AG04450 (cell line): ENCODE measurements around the gene YPEL2. TPM values are rescaled to one million over a fixed set of nuclear protein-coding genes. Genes with fewer than 3 reads are reported as not detected.

ENCODE experiments used
- CTCF ChIA-PET: fragments of 300-600, 350-600 bp; formaldehyde crosslinking; extraction: SDS; loops from one replicate; lab custom pipeline; 2022; ENCODE audit warnings: antibody characterized with exemption, inconsistent platforms; lab: Charles Lee
- POLR2A ChIA-PET: fragments of 350-600 bp; formaldehyde crosslinking; extraction: SDS; loops from one replicate; lab custom pipeline; 2021; ENCODE audit warnings: antibody characterized with exemption, inconsistent platforms; lab: Yijun Ruan, JAX
- DNase-seq: peaks from one replicate; pipeline ENCODE4 v3.0.0-alpha.2; 2011; ENCODE audit warnings: low read depth, low spot score
- H3K27ac ChIP-seq: one replicate; pipeline ENCODE4 v1.5.1; 2012; ENCODE audit warnings: low read depth, low read length, control low read depth
- H3K27me3 ChIP-seq: one replicate; pipeline ENCODE4 v1.6.0; 2012; ENCODE audit warnings: low read length; ENCODE audit not compliant: control insufficient read depth, insufficient read depth
- H3K4me3 ChIP-seq: 2 replicates; pipeline ENCODE4 v1.5.1; 2011; ENCODE audit warnings: mild to moderate bottlenecking, low read depth, low read length, control low read depth
- H3K9me3 ChIP-seq: 2 replicates; pipeline ENCODE4 v1.5.1; 2012; ENCODE audit warnings: low read length; ENCODE audit not compliant: control insufficient read depth, insufficient read depth
- CTCF ChIP-seq: IDR thresholded peaks from 2 replicates; pipeline ENCODE4 v1.5.1; 2011; ENCODE audit warnings: low read depth, low read length, control low read depth, inconsistent platforms
- polyA plus RNA-seq: library from polyadenylated mRNA; depleted of rRNA; stranded (reverse); fragments of >200 nt; gene quantifications from 2 replicates; pipeline ENCODE4 v1.2.3, GENCODE V29; 2011

YPEL2 gene
- polyA plus RNA-seq, 1 experiment = 7.7 TPM

GRCh38 chr17:59330053-59330942 is 1.2 kb upstream of the YPEL2 start:
- ChIA-PET POLR2A (interaction anchor here (0.5 to 1.2 kb wide), 3 partner anchors 97 to 518 kb away, joined by 4 to 9 read pairs (median 4); no protein-coding TSS in a partner anchor), CTCF (interaction anchor here (0.7 to 3.6 kb wide), 36 partner anchors 8 to 699 kb away, joined by 3 to 117 read pairs (median 5); no protein-coding TSS in a partner anchor)
- Histone ChIP-seq H3K4me3 (no peak overlapping the region), H3K27me3 (peaks cover 19% of the 10 kb centered on the region), H3K27ac (no peak overlapping the region), H3K9me3 (no peaks in the 10 kb centered on the region; the same call in 1 of the 2 replicates)
- no peak for TF ChIP-seq CTCF
- DNase-seq = no peak

GRCh38 chr17:59331929-59332748 is 684 bp downstream of the YPEL2 start:
- Histone ChIP-seq H3K9me3 (no peaks in the 10 kb centered on the region; the same call in 1 of the 2 replicates), H3K27me3 (peaks cover 24% of the 10 kb centered on the region), H3K27ac (no peak overlapping the region), H3K4me3 (peak overlapping the region; percentile 78)
- TF ChIP-seq CTCF = no peak
- no peak for DNase-seq
- POLR2A ChIA-PET = interaction anchor here (1.0 kb wide), 1 partner anchor 107 kb away, joined by 6 read pairs; no protein-coding TSS in a partner anchor
- CTCF ChIA-PET = interaction anchor here (0.8 to 1.7 kb wide), 2 partner anchors 108 to 109 kb away, joined by 4 to 9 read pairs; no protein-coding TSS in a partner anchor

GRCh38 chr17:59332749-59333377 is 1.4 kb downstream of the YPEL2 start:
- peaks cover 26% of the 10 kb centered on the region for H3K27me3 ChIP-seq
- ChIA-PET POLR2A (interaction anchor here (1.0 kb wide), 1 partner anchor 106 kb away, joined by 6 read pairs; no protein-coding TSS in a partner anchor), CTCF (interaction anchor here (0.6 to 1.7 kb wide), 4 partner anchors 107 to 227 kb away, joined by 3 to 9 read pairs (median 6); no protein-coding TSS in a partner anchor)
- H3K9me3 ChIP-seq = no peaks in the 10 kb centered on the region; the same call in 1 of the 2 replicates
- H3K4me3 ChIP-seq = peak overlapping the region; percentile 78
- no peak overlapping the region for H3K27ac ChIP-seq
- no peak for DNase-seq
- TF ChIP-seq CTCF = no peak

GRCh38 chr17:59333836-59334235 is 2.4 kb downstream of the YPEL2 start:
- ChIA-PET POLR2A (no interaction called here), CTCF (interaction anchor here (1.2 kb wide), 1 partner anchor 108 kb away, joined by 3 read pairs; no protein-coding TSS in a partner anchor)
- no peak for DNase-seq
- H3K9me3 ChIP-seq = no peaks in the 10 kb centered on the region; the same call in 1 of the 2 replicates
- TF ChIP-seq CTCF = no peak
- no peak overlapping the region for H3K27ac ChIP-seq
- no peak overlapping the region for H3K4me3 ChIP-seq
- peaks cover 30% of the 10 kb centered on the region for H3K27me3 ChIP-seq
